Progenitor cell of endocrine pancreas (in vitro differentiated cells): ENCODE data around the gene ELP5. TPM values are rescaled to one million over a fixed set of nuclear protein-coding genes. Genes with fewer than 3 reads are reported as not detected.

Experiments
- DNase-seq: peaks from one replicate; pipeline ENCODE4 v3.0.0; 2021; ENCODE audit warnings: low spot score; ENCODE audit not compliant: unreplicated experiment
- H3K27ac Mint-ChIP-seq: 2 replicates; pipeline ENCODE4 v1.8.0; 2021; ENCODE audit warnings: mild to moderate bottlenecking, moderate library complexity, mixed read lengths
- H3K27me3 Mint-ChIP-seq: 2 replicates; pipeline ENCODE4 v1.8.0; 2021; ENCODE audit warnings: mixed read lengths
- H3K36me3 Mint-ChIP-seq: 2 replicates; pipeline ENCODE4 v1.8.0; 2022; ENCODE audit warnings: mixed read lengths; ENCODE audit not compliant: insufficient read depth
- H3K4me1 Mint-ChIP-seq: 2 replicates; pipeline ENCODE4 v1.8.0; 2021; ENCODE audit warnings: low read depth, mixed read lengths
- H3K4me3 Mint-ChIP-seq: 2 replicates; pipeline ENCODE4 v1.8.0; 2021; ENCODE audit warnings: low read depth, mild to moderate bottlenecking, moderate library complexity, mixed read lengths
- H3K9me3 Mint-ChIP-seq: 2 replicates; pipeline ENCODE4 v1.8.0; 2021; ENCODE audit warnings: low read depth, mixed read lengths
- total RNA-seq: library from RNA; stranded (reverse); gene quantifications from 2 replicates; pipeline ENCODE4 v1.2.1, GENCODE V29; 2021
- TF ChIP-seq, protein P1 (sequence below): fragments of 200-600 bp; sonication (generic); IDR thresholded peaks from one replicate; pipeline ENCODE4 v1.5.0; 2021; ENCODE audit warnings: antibody characterized with exemption, mild to moderate bottlenecking; ENCODE audit not compliant: unreplicated experiment

The ELP5 gene
- total RNA-seq, 1 donor from 2014 or later, result 45.0 TPM

DNA sequence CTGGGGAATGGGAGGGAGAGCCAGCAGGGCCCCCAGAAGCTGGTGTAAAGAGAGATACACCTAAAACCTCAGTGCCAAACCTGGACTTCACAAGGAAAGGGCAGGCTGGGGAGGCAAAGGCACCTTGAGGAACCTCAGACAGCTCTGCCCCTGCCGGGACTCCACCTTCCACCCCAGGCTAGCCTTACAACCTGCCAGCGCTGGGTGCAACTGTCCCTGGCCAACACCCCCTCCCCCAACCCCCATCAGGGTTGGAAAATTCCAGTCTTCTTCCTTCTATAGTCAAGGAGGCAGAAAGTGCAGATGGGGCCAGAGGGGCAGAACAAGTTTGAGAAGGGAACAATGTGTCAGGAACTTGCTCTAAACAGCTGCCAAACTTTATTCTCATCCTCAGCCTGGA, 40.2 kb downstream of the ELP5 start:
- Mint-ChIP-seq H3K27ac (no peak overlapping the region), H3K27me3 (peaks cover 57% of the 10 kb centered on the region), H3K4me3 (no peak overlapping the region), H3K4me1 (peaks cover 8% of the 10 kb centered on the region), H3K36me3 (no peaks in the 10 kb centered on the region), H3K9me3 (no peaks in the 10 kb centered on the region)
- DNase-seq, result no peak
- TF ChIP-seq, protein P1, sequence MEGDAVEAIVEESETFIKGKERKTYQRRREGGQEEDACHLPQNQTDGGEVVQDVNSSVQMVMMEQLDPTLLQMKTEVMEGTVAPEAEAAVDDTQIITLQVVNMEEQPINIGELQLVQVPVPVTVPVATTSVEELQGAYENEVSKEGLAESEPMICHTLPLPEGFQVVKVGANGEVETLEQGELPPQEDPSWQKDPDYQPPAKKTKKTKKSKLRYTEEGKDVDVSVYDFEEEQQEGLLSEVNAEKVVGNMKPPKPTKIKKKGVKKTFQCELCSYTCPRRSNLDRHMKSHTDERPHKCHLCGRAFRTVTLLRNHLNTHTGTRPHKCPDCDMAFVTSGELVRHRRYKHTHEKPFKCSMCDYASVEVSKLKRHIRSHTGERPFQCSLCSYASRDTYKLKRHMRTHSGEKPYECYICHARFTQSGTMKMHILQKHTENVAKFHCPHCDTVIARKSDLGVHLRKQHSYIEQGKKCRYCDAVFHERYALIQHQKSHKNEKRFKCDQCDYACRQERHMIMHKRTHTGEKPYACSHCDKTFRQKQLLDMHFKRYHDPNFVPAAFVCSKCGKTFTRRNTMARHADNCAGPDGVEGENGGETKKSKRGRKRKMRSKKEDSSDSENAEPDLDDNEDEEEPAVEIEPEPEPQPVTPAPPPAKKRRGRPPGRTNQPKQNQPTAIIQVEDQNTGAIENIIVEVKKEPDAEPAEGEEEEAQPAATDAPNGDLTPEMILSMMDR, result no peak

DNA sequence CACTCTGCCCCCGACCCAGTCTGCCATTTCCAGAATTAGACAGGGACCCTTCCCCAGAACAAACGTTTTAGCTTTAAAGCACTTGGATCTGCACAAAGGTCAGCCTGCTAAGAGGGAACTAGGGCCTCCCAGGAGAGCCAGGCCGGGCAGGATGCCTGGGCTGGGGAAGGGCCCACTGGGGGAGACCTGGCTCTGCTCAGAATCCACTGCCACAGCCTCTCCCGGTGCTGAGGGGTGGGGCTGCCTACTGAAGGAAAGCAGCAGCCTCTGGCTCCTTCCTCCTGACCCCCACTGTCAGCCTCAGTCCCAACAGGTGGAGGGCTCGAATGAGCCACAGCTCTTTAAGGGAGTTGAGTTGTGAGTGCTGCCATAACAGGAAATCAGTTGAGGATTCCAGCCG, 40.7 kb downstream of the ELP5 start:
- H3K27me3 Mint-ChIP-seq, result peaks cover 57% of the 10 kb centered on the region
- no peak overlapping the region for H3K4me3 Mint-ChIP-seq
- H3K9me3 Mint-ChIP-seq, result no peaks in the 10 kb centered on the region
- TF ChIP-seq, protein P1, result no peak
- no peak for DNase-seq
- H3K4me1 Mint-ChIP-seq, result peaks cover 8% of the 10 kb centered on the region
- no peaks in the 10 kb centered on the region for H3K36me3 Mint-ChIP-seq
- no peak overlapping the region for H3K27ac Mint-ChIP-seq

DNA sequence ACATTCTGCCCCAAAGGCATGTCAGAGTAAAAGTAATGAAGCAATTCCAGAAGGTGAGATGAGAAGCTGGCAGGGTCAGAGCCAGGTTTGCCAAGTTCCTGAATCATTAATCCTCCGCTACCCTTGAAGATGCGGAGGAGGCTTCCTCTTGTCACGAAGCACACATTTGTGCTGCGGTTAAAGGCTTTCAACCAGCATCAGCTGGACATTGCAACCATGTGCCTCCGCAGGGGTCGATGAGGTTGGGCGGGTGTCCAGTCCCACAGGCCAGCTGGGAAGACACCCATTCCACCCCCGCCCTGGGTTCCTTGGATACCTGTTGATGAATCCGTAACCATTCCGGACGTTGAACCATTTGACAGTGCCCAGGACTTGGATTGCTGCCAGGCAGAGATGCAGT, 41.1 kb downstream of the ELP5 start:
- H3K4me1 Mint-ChIP-seq, result peaks cover 8% of the 10 kb centered on the region
- no peak overlapping the region for H3K4me3 Mint-ChIP-seq
- no peaks in the 10 kb centered on the region for H3K36me3 Mint-ChIP-seq
- TF ChIP-seq, protein P1, result no peak
- DNase-seq, result no peak
- H3K27me3 Mint-ChIP-seq, result peaks cover 56% of the 10 kb centered on the region
- no peak overlapping the region for H3K27ac Mint-ChIP-seq
- H3K9me3 Mint-ChIP-seq, result no peaks in the 10 kb centered on the region

DNA sequence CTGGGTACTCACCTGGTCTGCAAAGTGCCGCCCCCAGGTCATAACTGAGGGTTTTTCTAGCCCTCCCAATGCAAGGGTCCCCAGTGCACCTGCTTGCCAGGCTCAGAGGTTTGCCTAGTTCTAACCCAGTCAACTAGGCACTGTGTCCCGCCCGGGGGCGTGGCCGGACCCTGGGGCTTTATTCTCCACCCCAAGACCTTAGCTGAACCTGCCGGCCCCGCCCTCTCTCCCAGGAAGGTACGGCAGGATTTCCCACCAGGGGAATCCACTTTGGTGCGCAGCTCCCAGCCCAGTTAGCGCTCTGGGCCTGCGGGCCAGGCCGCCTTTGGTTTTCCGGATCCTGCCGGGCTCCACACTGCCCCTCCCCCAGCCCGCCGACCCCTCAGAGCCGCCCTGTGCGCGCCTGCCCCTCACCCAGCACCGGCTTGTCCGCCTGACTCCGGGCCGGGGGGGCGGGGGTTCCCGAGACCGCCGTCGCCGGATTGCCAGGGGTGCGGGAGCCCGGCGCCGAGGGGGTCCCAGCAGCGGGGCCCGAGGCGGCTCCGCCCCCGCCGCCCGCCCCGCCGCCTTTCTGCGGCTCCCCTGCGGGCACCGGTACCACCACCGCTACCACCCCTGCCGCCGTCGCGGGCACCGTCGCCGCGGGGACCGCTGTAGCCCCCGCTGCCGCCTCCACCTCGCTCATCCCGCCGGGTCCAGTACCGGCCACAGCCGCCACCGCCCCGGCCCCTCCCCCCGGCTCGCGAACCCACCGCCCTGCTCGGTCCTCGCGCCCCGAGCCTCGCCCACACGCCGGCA, 42.0 kb downstream of the ELP5 start:
- Mint-ChIP-seq H3K4me3 (peak overlapping the region; percentile 20), H3K36me3 (no peaks in the 10 kb centered on the region), H3K27me3 (peaks cover 53% of the 10 kb centered on the region), H3K27ac (no peak overlapping the region), H3K4me1 (peaks cover 8% of the 10 kb centered on the region), H3K9me3 (no peaks in the 10 kb centered on the region)
- DNase-seq, result peak; percentile 39
- TF ChIP-seq, protein P1, result no peak

DNA sequence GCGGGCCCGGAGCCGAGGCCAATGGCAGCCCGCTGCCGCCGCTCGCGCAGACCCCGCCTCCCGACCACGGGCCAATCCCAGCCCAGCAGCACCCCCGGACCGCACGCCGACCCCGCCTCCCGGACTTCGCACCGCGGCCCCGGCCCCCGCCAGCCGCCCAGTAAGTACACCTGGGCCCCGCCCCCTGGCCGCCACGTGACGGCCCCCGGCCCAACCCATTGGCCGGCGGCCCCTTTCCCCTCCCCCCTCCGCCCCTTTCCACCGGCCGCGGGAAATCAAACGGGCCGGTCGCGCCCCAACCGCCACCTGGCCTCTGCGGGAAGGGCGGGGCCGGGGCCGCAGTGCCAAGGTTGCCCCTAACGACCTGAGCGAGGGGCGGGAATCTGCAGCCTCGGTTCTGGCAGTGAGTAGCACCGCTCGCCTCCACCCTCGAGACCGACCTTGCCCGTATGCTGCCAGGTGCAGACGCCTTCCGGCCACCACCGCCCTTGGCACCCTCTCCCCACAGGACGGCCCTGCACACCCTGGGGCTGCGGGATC, 42.7 kb downstream of the ELP5 start, which contains the start of gene YBX2:
YBX2 (minus strand) TSS at position 26 of the 540 bp plus-strand sequence. CDS start 139 bp downstream, outside the sequence.
- H3K4me3 Mint-ChIP-seq, result peak within 1 kb of the TSS; percentile 61
- H3K4me1 Mint-ChIP-seq, result peaks cover 8% of the 10 kb centered on the region
- H3K27ac Mint-ChIP-seq, result no peak within 1 kb of the TSS
- H3K36me3 Mint-ChIP-seq, result no peaks in the 10 kb centered on the region
- peak; percentile 68 for DNase-seq
- H3K9me3 Mint-ChIP-seq, result no peaks in the 10 kb centered on the region
- H3K27me3 Mint-ChIP-seq, result peaks cover 53% of the 10 kb centered on the region
- TF ChIP-seq, protein P1, result no peak
